ENCODE results near the gene ASPSCR1. TPM values are rescaled to one million over a fixed set of nuclear protein-coding genes. Genes with fewer than 3 reads are reported as not detected.

The ASPSCR1 gene
- total RNA-seq (2014; rRNA removed; shearing (Covaris generic)): 43.4 and 50.5 TPM in 2 replicates

DNA sequence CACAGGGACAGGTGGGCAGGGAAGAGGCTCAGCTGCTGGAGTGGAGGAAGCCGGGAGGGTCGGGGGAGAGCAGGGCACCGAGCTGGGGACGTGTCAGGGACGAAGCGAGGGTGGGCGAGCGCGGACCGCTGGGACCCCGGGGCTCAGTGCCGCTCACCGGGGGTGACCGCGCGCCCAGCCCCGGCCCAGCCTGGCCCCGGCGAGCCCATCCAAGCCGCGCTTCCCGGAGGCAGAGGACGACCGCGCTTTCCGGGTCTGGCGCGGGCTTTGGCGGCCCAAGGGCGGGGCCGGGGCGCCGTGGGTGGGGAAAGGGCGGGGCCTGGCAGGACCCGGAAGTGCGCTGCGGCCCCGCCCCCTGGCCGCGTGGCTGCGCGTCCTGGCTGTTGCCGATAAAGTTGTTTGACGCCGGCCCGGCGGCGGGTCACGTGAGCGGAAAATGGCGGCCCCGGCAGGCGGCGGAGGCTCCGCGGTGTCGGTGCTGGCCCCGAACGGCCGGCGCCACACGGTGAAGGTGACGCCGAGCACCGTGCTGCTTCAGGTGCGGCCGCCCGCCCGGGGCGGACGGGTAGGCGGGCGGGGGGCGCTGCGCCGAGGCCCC is at the start of gene ASPSCR1:
TSS of gene ASPSCR1 (plus strand) at position 419 of the 598 bp plus-strand sequence. CDS start at position 437, 18 bp downstream.

GRCh38 chr17:81927653-81928543 is 49.5 kb upstream of the ASPSCR1 start, which contains the start of gene MAFG:
MAFG (minus strand) TSS chr17:81927735; CDS start chr17:81923185, 4,550 bp downstream.

GRCh38 chr17:81947189-81947588 is 30.2 kb upstream of the ASPSCR1 start, which contains the start of gene MYADML2:
MYADML2 (minus strand) TSS chr17:81947233; CDS start chr17:81941741, 5,492 bp downstream.

GRCh38 chr17:81961087-81961511 is 16.3 kb upstream of the ASPSCR1 start, which contains the start of gene NOTUM:
NOTUM (minus strand) TSS chr17:81961187; CDS start chr17:81960909, 278 bp downstream.

GRCh38 chr17:82022310-82022980 is 45.0 kb downstream of the ASPSCR1 start, which contains the start of gene CENPX:
CENPX (minus strand) TSS chr17:82022878; CDS start chr17:82022861, 17 bp downstream.

DNA sequence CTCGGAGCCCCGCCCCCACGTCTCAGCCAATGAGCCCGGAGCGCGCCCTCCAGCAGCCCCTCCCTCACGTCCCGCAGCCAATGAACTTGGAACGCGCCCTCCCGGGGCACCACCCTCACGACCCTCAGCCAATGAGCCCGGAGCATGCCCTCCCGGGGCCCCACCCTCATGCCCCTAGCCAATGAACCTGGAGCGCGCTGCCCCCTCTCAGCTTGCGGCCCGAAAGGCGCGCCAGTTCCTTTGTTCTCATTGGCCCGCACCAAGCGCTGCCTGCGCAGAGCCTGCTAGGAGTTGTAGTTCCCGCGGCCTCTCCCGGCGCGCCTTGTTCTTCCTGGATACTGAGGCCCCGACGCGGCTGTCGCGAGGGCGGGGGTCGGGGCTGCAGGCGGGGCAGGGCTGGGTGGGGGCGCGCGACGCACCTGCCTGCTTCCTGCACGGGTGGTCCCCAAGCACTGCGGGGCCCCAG is 45.6 kb downstream of the ASPSCR1 start, which contains the start of gene LRRC45:
TSS of gene LRRC45 (plus strand) at position 325 of the 466 bp plus-strand sequence. CDS start 339 bp downstream, outside the sequence.

DNA sequence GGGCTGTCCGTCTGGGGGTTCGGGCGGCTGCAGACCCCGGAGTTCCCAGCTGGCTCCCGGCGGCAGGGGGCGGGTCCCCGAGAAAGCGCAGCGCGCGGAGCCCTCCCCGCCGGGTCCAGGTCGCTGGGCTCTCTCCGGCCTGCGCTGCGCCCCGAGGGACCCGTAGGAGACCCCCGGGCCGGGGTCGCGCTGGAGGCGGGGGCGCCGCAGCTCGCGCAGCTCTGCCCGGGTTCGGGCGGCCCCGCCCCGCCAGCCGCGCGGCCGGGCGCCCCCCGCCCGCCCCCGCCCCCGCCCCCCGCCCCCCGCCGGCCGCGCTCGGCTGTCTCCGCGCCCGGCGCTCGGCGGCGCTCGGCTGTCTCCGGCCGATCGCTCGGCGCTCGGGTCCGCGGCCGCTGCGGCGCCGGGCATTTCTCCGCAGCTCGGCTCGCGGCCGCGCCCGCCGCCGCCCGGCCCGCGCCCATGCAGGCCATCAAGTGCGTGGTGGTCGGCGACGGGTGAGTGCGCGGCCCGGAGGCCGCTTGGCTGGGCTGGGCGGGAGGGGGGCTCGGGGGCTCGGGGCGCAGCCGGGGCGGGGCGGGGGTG is 54.0 kb downstream of the ASPSCR1 start, which contains the start of gene RAC3:
TSS of gene RAC3 (plus strand) at position 376 of the 582 bp plus-strand sequence. CDS start at position 460, 84 bp downstream.

GRCh38 chr17:82037092-82037888 is 59.9 kb downstream of the ASPSCR1 start, which contains the start of gene DCXR:
DCXR (minus strand) TSS chr17:82037697; CDS start chr17:82037682, 15 bp downstream.

DNA sequence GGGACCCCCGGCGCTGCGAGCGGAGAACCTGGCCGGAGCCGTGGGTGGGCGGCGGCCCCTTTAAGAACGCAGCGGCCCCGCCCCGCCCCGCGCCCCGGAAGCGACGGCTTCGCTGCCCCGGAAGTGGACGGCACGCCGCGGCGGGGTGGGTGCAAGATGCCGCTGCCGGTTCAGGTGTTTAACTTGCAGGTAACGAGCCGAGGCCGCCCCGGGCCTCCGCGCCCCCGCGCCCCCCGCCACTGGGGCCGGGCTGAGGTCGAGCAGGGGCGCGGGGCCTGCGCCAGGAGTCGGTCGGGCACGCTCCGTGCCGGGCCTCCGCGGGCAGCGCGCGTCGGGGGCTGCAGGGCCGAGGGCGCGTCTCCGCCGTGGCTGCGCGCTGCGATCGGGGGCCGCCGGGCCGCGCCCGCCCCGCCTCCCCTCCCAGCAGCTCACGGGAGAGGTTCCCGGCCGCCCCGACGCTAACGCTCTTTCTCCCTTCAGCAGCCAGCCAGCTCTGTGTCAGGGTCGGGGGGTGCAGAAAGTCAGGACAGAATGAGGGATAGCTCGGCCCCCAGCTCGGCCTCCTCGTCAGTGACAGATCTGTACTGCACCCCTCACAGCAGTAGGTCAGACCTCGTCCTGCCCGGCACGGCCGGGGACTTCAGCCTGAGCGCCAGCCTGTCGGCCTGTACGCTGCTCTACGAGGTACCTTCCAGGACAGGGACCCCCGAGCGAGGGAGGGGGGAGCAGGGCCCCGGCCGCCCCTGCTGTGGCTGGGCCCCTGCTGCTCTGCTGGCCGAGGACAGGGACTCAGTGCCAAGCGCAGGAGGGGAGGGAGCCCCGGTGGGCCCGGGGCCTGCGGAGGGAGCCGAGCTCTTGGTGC is 74.6 kb downstream of the ASPSCR1 start, which contains the start of the genes GPS1 and RFNG:
TSS of gene GPS1 (plus strand) at position 123 of the 862 bp plus-strand sequence. CDS start at position 157, 34 bp downstream.
TSS of gene RFNG (minus strand) at position 36 of the 862 bp plus-strand sequence. CDS start 45 bp downstream, outside the sequence.

DNA sequence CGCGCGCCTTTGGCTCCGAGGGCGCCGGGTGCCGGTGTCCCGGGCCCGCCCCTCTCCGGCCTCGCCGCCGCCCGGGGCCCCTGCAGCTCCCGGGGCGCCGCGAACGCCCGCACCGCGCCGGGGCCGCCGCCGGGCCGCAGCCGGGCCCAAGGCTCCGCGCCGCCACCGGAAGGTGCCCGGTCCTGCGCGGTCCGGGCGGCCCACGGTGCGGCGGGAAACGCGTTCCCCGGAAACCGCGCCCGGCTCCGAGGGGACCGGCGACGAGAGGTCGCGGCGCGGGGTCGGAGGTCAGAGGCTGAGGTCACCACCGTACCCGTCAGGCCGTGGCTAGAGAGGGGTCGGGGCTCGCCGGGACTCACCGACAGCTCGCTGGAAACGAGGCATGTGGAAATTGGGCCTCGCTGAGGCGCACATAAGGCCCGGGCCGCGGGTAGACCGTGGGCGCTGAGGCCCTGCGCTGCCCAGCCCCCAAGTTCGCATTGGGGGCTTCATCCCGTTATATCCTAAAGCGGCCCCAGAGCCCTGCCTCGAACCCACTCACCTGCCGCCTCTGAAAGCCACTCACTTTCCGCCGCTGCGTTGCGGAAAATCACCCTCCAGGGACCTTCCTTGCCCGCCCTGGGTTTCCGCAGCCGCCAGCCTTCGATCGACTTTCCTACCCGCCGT is 88.3 kb downstream of the ASPSCR1 start, which contains the start of gene DUS1L:
TSS of gene DUS1L (minus strand) at position 167 of the 666 bp plus-strand sequence. CDS start 745 bp downstream, outside the sequence.

Other genes starting within 250 kb of the ASPSCR1 start
- gene GCGR, start 173.5 kb upstream of the ASPSCR1 start, total RNA-seq (2014; rRNA removed; shearing (Covaris generic)): not detected in 2 replicates
- gene MCRIP1, start 144.3 kb upstream of the ASPSCR1 start, total RNA-seq (2014; rRNA removed; shearing (Covaris generic)): 73.0 and 96.0 TPM in 2 replicates
- gene PPP1R27, start 142.6 kb upstream of the ASPSCR1 start, total RNA-seq (2014; rRNA removed; shearing (Covaris generic)): 0.61 TPM in 1 of 2 replicates, not detected in the other
- gene P4HB, start 117.1 kb upstream of the ASPSCR1 start, total RNA-seq (2014; rRNA removed; shearing (Covaris generic)): 716 and 811 TPM in 2 replicates
- gene ARHGDIA, start 106.3 kb upstream of the ASPSCR1 start, total RNA-seq (2014; rRNA removed; shearing (Covaris generic)): 229 and 255 TPM in 2 replicates
- 423 and 436 TPM in 2 replicates for gene ALYREF, start 86.0 kb upstream of the ASPSCR1 start, total RNA-seq (2014; rRNA removed; shearing (Covaris generic))
- 135 and 136 TPM in 2 replicates for gene ANAPC11, start 85.9 kb upstream of the ASPSCR1 start, total RNA-seq (2014; rRNA removed; shearing (Covaris generic))
- 0.11 and 0.24 TPM in 2 replicates for gene NPB, start 75.4 kb upstream of the ASPSCR1 start, total RNA-seq (2014; rRNA removed; shearing (Covaris generic))
- 27.0 and 32.0 TPM in 2 replicates for gene PCYT2, start 66.2 kb upstream of the ASPSCR1 start, total RNA-seq (2014; rRNA removed; shearing (Covaris generic))
- gene SIRT7, start 59.5 kb upstream of the ASPSCR1 start, total RNA-seq (2014; rRNA removed; shearing (Covaris generic)): 31.6 and 35.1 TPM in 2 replicates
- gene MAFG, start 49.9 kb upstream of the ASPSCR1 start, total RNA-seq (2014; rRNA removed; shearing (Covaris generic)): 23.1 and 24.7 TPM in 2 replicates
- 190 and 198 TPM in 2 replicates for gene PYCR1, start 40.3 kb upstream of the ASPSCR1 start, total RNA-seq (2014; rRNA removed; shearing (Covaris generic))
- not detected in 2 replicates for gene MYADML2, start 30.4 kb upstream of the ASPSCR1 start, total RNA-seq (2014; rRNA removed; shearing (Covaris generic))
- gene NOTUM, start 16.4 kb upstream of the ASPSCR1 start, total RNA-seq (2014; rRNA removed; shearing (Covaris generic)): 0.11 TPM in 1 of 2 replicates, not detected in the other
- 81.1 and 86.3 TPM in 2 replicates for gene CENPX, start 45.2 kb downstream of the ASPSCR1 start, total RNA-seq (2014; rRNA removed; shearing (Covaris generic))
- gene LRRC45, start 45.7 kb downstream of the ASPSCR1 start, total RNA-seq (2014; rRNA removed; shearing (Covaris generic)): 17.9 and 20.5 TPM in 2 replicates
- gene RAC3, start 54.0 kb downstream of the ASPSCR1 start, total RNA-seq (2014; rRNA removed; shearing (Covaris generic)): 15.0 and 18.4 TPM in 2 replicates
- gene DCXR, start 60.1 kb downstream of the ASPSCR1 start, total RNA-seq (2014; rRNA removed; shearing (Covaris generic)): 74.0 and 86.0 TPM in 2 replicates
- gene RFNG, start 74.2 kb downstream of the ASPSCR1 start, total RNA-seq (2014; rRNA removed; shearing (Covaris generic)): 29.9 and 33.5 TPM in 2 replicates
- gene GPS1, start 74.3 kb downstream of the ASPSCR1 start, total RNA-seq (2014; rRNA removed; shearing (Covaris generic)): 204 and 210 TPM in 2 replicates
- gene DUS1L, start 88.2 kb downstream of the ASPSCR1 start, total RNA-seq (2014; rRNA removed; shearing (Covaris generic)): 127 and 134 TPM in 2 replicates
- gene FASN, start 120.6 kb downstream of the ASPSCR1 start, total RNA-seq (2014; rRNA removed; shearing (Covaris generic)): 246 and 260 TPM in 2 replicates
- gene CCDC57, start 235.2 kb downstream of the ASPSCR1 start, total RNA-seq (2014; rRNA removed; shearing (Covaris generic)): 36.2 and 40.3 TPM in 2 replicates

Data from A375 (cell line).